NOMO-1 treated with dmso at 0.1 percent for 144 hours (cell line): Measurements from ENCODE around the gene HNMT.

Experiments
- DNase-seq: peaks from one replicate; lab custom pipeline; 2025; ENCODE audit not compliant: unreplicated experiment; lab: John Stamatoyannopoulos, UW

Gene HNMT

GRCh38 chr2:138009622-138010021 lies 45.3 kb downstream of the HNMT start:
- DNase-seq = no peak

GRCh38 chr2:138010890-138011289 lies 46.6 kb downstream of the HNMT start:
- DNase-seq = no peak

- no peak for DNase-seq
Observed at GRCh38 chr2:138012082-138012481, 47.8 kb downstream of the HNMT start.

- no peak for DNase-seq
Observed at GRCh38 chr2:138012968-138013367, 48.7 kb downstream of the HNMT start.

- DNase-seq = no peak
Observed at GRCh38 chr2:138013639-138014038, 49.4 kb downstream of the HNMT start.

GRCh38 chr2:138015494-138015893 lies 51.2 kb downstream of the HNMT start:
- no peak for DNase-seq

- no peak for DNase-seq
Observed at GRCh38 chr2:138016351-138017087, 52.2 kb downstream of the HNMT start.

GRCh38 chr2:138017824-138018223 lies 53.6 kb downstream of the HNMT start:
- no peak for DNase-seq

GRCh38 chr2:138018866-138019688 lies 54.8 kb downstream of the HNMT start:
- no peak for DNase-seq

GRCh38 chr2:138020432-138020831 lies 56.2 kb downstream of the HNMT start:
- no peak for DNase-seq

GRCh38 chr2:138021154-138021553 lies 56.9 kb downstream of the HNMT start:
- DNase-seq = no peak

- no peak for DNase-seq
Observed at GRCh38 chr2:138023298-138023697, 59.0 kb downstream of the HNMT start.

GRCh38 chr2:138023976-138024375 lies 59.7 kb downstream of the HNMT start:
- DNase-seq = no peak

- no peak for DNase-seq
Observed at GRCh38 chr2:138026111-138027020, 62.1 kb downstream of the HNMT start.

- DNase-seq = peak; percentile 72
Observed at GRCh38 chr2:138028538-138028937, 64.3 kb downstream of the HNMT start.

- DNase-seq = no peak
Observed at GRCh38 chr2:138029276-138029675, 65.0 kb downstream of the HNMT start.

GRCh38 chr2:138030459-138030858 lies 66.2 kb downstream of the HNMT start:
- DNase-seq = no peak

- no peak for DNase-seq
Observed at GRCh38 chr2:138032334-138032733, 68.1 kb downstream of the HNMT start.

- DNase-seq = no peak
Observed at GRCh38 chr2:138034536-138034935, 70.3 kb downstream of the HNMT start.

GRCh38 chr2:138035608-138036217 lies 71.4 kb downstream of the HNMT start:
- peak; percentile 63 for DNase-seq

- DNase-seq = no peak
Observed at GRCh38 chr2:138036522-138036921, 72.2 kb downstream of the HNMT start.
